Activated CD8-positive, alpha-beta memory T cell treated with anti-CD3 and anti-CD28 coated beads for 24 hours (primary cell): Measurements from ENCODE around the gene PEX26.
"Not testable (repeated sequence)": the region's sequence is repeated elsewhere in the genome, so short reads cannot be mapped to it uniquely, and the experiment has no call there.

Experiments
- DNase-seq: peaks from one replicate; pipeline ENCODE4 v3.0.0-alpha.2; 2020

The PEX26 gene

DNA sequence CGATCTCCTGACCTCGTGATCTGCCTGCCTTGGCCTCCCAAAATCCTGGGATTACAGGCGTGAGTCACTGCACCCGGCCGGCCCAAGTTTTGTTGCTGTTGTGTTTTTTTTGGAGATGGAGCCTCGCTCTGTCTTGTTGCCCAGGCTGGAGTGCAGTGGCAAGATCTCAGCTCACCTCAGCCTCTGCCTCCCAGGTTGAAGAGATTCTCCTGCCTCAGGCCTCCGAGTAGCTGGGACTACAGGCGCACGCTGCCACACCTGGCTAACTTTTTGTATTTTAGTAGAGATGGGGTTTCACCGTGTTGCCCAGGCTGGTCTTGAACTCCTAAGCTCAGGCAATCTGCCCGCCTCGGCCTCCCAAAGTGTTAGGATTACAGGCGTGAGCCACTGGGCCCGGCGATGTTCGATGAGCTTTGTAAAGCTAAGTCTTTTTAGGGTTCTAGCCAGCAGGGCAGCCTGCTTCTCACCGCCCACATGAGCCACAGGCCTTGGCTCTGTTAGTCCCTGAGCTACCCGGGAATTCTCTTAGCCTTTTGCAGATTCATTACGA, 45.8 kb downstream of the PEX26 start:
- DNase-seq: not testable (repeated sequence)

DNA sequence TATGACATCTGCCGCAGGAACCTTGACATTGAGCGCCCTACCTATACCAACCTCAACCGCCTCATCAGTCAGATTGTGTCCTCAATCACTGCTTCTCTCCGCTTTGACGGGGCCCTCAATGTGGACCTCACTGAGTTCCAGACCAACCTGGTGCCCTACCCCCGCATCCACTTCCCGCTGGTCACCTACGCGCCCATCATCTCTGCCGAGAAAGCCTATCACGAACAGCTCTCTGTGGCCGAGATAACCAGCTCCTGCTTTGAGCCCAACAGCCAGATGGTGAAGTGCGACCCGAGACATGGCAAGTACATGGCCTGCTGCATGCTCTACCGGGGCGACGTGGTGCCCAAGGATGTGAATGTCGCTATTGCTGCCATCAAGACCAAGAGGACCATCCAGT, 48.8 kb downstream of the PEX26 start:
- DNase-seq: no peak

DNA sequence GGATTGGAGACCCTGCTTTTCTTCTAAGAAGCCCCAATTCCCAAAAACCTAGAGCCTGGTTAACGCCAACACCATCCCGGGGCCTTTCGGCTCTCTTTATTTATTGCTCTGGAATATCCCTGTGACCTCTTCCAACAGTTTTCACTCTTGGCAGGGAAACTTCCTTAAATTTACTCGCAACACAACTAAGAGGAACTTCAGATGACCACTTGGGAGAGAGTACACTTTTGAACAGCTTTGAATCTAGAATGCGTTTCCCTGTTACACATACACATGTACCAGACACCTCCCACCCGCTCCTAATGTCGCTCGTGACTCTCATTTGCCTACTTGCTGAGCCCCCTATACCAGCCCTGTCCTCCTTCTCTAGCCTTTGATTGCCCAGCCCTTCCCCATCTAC, 52.2 kb downstream of the PEX26 start:
- DNase-seq: no peak

DNA sequence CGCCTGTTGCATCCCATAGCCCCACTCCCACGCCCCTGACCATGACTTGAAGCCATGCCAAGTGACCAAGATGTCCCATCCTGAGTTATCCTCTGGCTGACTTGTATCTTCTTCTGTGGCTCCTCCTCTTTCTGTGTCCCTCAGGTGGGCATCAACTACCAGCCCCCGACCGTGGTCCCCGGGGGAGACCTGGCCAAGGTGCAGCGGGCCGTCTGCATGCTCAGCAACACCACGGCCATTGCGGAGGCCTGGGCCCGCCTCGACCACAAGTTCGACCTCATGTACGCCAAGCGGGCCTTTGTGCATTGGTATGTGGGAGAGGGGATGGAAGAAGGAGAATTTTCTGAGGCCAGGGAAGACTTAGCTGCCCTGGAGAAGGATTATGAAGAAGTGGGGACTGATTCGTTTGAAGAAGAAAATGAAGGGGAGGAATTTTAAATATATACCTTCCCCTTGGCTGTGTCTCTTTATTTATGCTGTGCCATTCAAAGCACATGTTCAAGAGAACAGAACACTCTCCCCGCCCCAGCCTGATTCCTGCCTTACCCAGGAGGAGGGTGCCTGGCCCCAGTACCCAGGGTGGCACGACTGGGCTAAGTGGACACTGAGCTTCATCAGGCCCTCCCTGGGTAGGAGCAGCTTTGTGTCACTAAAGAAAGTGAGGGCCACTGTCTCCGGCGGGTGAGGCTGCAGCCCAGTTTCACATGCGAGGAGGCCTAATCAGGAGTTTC, 53.1 kb downstream of the PEX26 start:
- no peak for DNase-seq

DNA sequence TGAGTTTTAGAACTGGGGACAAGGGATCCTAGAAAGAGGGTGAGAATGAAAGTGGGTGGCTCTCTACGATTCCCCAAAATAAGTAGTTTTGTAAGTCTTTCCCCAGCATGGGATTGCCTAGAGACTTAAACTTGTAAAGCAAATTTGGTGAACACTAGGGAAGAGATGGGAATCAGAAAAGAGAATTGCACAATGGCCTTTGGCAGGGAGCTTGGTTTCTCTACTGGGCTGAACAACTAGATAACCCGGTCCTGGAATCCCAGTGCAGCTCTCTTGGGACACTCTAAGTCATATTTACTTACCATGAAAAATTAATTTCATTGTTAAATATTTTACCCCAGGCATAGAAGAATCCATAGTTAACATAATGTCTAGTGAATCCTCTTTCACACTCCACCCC, 55.7 kb downstream of the PEX26 start:
- no peak for DNase-seq

DNA sequence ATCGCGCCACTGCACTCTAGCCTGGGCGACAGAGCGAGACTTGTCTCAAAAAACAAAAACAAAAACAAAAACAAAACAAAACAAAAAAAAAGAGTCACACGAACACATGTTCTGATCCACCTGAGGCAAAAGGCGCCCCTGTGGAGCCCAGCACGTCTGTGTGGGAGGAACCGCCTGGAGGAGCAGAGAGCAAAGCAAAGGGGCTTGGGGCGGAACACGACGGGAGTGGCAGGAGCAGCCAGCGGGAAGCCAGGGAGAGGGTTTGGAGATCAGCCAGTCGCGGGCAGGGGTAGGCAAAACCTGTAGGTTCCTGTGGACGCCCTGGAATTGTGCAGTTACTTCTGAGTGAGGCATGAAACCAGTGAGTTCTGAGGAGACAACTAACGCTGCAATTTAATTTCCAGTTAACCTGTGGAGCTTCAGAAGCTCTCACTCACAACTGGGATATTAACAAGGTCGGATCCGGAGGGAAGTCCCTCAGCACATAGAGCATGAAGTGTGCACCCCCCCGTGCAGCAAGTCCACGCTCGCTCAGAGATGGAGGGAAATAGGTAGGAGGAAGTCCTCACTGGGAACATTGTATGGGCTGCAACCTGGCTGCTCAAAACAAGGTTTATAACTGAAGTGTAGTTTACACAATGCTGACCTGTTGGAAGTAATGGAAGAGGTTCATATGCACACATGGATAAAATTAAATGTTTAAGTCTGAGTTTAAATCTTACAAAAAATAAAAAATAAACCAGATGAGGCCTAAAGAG, 59.0 kb downstream of the PEX26 start:
- no peak for DNase-seq

DNA sequence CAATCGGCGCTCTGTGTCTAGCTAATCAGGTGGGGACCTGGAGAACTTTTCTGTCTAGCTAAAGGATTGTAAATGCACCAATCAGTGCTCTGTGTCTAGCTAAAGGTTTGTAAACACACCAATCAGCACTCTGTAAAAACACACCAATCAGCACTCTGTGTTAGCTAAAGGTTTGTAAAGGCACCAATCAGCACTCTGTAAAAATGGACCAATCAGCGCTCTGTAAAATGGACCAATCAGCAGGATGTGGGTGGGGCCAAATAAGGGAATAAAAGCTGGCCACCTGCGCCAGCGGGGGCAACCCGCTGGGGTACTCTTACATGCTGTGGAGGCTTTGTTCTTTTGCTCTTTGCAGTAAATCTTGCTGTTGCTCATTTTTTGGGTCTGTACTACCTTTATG, 63.2 kb downstream of the PEX26 start:
- DNase-seq: not testable (repeated sequence)

DNA sequence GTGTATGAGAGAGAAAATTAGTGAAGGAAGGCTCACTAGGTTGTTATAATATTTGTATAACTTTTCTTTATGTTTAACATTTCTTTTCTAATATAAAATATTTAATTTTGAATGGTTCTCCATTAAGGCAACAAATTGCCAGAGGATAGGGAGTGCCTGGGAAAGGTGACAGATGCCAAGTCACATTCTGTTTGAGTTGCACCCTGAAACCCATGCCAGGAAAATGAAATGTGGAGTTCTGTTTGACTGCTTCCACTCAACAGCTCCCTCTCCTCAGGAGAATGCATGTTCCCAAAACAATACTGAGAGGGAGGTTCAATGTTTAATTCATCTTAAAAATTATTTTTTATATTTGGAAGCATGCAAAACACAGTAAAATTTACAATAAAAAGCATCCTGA, 66.3 kb downstream of the PEX26 start:
- DNase-seq: no peak

DNA sequence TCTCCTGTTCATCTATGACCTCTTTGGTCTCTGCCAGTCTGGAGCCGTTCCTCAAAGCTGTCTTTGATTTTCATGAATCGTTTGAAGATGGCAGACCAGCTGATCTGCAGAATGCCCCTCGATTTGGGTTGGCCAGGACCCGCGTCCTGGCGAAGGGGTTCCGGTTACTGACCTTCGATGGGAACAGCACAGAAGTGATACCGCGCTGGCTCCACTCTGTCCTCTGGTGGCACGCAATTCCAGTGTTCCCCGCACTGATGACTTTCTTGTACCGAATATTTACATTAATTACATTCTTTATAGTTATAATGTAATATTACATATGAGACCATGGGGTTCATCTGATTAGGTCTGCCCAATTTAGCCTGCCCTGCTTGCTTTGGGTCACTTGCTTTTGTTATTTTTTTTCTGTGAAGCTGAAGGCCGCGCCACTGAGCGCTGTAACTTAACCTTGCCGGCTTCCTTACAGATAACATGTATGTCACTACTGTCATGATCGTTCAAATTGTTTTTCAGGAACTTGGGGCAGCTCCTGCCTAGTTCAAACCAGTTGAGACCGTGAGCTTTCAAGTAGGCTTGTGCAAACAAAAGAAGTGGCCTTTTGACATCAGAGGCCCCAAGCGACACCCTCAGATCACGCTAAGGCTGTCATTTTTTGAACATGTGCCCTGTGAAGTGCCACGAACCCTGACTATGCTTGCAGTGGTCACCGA, 68.0 kb downstream of the PEX26 start:
- DNase-seq: no peak

DNA sequence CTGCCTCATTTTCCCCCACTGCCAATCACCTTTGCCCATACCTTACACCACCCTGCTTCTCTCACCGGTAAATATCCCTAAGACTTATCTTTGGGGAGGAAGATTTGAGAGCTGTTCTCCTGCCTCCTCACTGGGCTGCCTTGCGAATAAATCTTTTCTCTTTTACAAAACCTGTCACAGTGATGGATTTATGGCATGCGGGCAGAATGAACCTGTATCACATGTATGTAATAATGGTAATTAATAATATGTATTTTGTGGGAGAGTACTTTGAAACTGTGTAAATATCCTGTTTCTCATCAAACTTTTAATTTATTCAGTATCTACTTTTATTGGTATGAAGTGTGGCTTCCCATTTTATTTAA, 68.6 kb downstream of the PEX26 start:
- DNase-seq: no peak

DNA sequence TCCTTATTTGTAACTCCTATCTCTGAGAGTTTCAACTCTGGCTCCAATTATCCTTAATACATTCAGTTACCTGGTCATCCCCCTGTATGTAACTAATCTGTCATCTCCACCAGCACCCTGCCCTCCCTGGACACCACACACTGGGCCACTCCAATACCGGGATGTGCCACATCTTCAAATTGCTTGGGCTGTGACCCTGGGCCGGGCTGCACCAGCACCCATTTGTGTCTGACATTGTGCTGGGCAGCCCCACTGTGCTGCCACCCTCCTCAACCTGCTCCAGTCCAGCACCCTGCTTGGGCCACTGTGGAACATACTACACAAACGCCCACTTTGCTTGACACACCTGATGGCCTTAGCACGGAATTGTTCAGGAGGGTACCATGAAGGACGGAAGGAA, 70.0 kb downstream of the PEX26 start:
- no peak for DNase-seq

DNA sequence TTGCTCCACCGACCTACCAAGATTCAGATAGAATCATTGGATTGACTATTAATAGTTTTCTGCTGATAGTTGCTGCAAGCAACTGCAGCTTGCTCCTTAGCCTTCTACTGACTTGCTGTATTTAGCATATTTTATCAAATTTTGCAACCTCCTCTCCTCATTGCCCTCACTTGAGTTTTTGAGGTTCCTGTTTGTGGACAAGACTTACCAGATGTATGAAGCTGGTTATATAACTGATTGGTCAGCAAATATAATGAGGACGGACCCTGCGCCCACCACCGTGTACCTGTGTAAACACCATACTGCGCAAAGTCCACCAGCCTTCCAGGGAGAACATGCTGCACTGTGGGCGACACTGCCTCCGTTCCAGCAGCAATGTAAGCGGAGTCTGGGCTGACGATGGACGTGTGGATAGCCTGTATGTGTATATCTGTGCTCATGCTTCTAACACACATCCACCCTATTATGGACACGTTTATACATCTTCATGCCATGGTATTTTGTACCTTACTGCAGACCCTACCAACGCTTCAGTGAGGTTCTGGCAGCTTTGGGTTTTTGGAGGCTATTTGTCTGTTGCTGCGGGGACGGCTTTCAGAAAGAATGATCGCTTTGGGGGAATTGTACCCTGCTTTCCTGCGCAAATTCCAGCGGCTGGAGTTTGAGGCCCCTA, 70.6 kb downstream of the PEX26 start:
- DNase-seq: no peak

DNA sequence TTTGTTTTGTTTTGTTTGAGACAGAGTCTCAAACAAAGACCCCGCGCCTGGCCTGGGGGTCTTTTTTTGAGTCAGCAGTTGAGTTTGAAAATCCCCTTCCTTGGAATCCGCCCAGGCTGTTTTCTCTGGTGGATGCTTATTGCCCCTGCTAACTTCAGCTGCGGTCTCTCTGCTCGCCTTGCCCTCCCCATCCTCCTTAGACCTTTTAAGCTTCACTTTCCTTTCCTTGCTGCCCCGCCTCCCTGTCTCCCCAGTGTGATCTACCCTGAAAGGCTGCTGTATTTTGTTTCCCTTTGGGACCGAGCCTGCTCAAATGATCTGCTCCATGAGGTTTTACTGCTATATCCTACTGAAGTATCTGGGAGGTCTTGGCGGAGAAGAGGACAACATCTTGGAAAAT, 74.7 kb downstream of the PEX26 start:
- DNase-seq: no peak

DNA sequence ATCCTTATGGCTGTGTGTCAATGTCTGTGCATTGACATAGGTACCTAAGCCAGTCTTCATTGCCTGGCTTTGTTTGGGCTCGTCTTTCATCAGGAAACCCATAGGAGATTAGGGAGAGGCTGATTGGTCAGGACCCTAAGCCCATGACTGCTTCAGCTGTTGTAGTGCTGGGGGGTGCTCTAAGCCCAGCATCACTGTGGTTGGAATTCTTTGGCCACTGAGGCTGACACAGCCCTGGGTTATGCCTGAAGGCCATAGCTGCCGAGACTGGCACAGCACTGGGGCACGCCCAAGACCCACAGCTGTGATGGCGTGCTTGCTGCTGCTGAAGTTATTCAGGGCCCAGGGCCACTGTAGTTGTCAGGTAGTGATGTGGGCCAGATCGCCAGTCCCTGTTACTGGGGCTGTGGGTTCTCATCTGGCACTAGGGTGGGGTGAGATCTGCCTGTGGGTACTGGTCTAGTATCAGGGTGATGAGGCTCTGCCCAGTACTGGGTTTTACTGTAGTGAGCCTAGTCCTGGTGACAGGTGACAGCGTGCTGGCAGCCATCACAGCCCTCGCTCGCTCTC, 77.1 kb downstream of the PEX26 start:
- no peak for DNase-seq
